OCI-LY7 (cell line): ENCODE measurements around the gene UGT2B28. TPM values are rescaled to one million over a fixed set of nuclear protein-coding genes. Genes with fewer than 3 reads are reported as not detected.
"Not testable (repeated sequence)": the region's sequence is repeated elsewhere in the genome, so short reads cannot be mapped to it uniquely, and the experiment has no call there.

Source experiments
- BruUV-seq: library from RNA; stranded (reverse); fragments of 400-500 nt; replicated peaks from 2 replicates; lab custom pipeline; 2021; lab: Mats Ljungman, UMichigan
- CTCF ChIA-PET: fragments of 300-600 bp; sonication (Branson Sonifier 250); formaldehyde crosslinking; loops from one replicate; lab custom pipeline; 2022; ENCODE audit warnings: antibody characterized with exemption; ENCODE audit not compliant: unreplicated experiment; lab: Charles Lee
- POLR2A ChIA-PET: fragments of 300-600 bp; sonication (Branson Sonifier 250); formaldehyde crosslinking; loops from one replicate; lab custom pipeline; 2022; ENCODE audit warnings: antibody characterized with exemption; lab: Charles Lee
- DNase-seq: peaks from one replicate; pipeline ENCODE4 v3.0.0-alpha.2; 2015; ENCODE audit warnings: low spot score
- H2AFZ ChIP-seq: fragments of 200-600 bp; sonication (generic), shearing (Covaris generic); 2 replicates; pipeline ENCODE4 v1.6.1; 2014; ENCODE audit warnings: mild to moderate bottlenecking, antibody characterized with exemption, low read length, moderate library complexity
- H3K27ac ChIP-seq: fragments of 200-600 bp; sonication (generic); 2 replicates; pipeline ENCODE4 v1.5.1; 2014; ENCODE audit warnings: mixed run types, low read depth, mild to moderate bottlenecking, moderate library complexity, low read length, inconsistent platforms; ENCODE audit not compliant: poor library complexity, severe bottlenecking
- H3K36me3 ChIP-seq: fragments of 200-600 bp; sonication (generic); 2 replicates; pipeline ENCODE4 v1.6.1; 2014; ENCODE audit warnings: mild to moderate bottlenecking, antibody characterized with exemption, low read length, moderate library complexity, mixed read lengths; ENCODE audit not compliant: insufficient read depth
- H3K4me1 ChIP-seq: fragments of 200-600 bp; sonication (generic); 2 replicates; pipeline ENCODE4 v1.5.1; 2014; ENCODE audit warnings: mild to moderate bottlenecking, low read length; ENCODE audit not compliant: insufficient read depth, poor library complexity, severe bottlenecking
- H3K4me2 ChIP-seq: fragments of 200-600 bp; sonication (generic); 2 replicates; pipeline ENCODE4 v1.6.1; 2014; ENCODE audit warnings: mild to moderate bottlenecking, low read length
- H3K4me3 ChIP-seq: fragments of 200-600 bp; sonication (generic); 2 replicates; pipeline ENCODE4 v1.5.1; 2014; ENCODE audit warnings: mild to moderate bottlenecking, low read depth, low read length; ENCODE audit not compliant: poor library complexity, severe bottlenecking
- H3K79me2 ChIP-seq: fragments of 200-600 bp; sonication (generic); 2 replicates; pipeline ENCODE4 v1.6.1; 2016; ENCODE audit warnings: low read depth, mild to moderate bottlenecking, low read length, moderate library complexity, mixed read lengths; ENCODE audit not compliant: insufficient read depth
- H3K9me2 ChIP-seq: fragments of 200-600 bp; sonication (generic); 2 replicates; pipeline ENCODE4 v1.6.1; 2016; ENCODE audit warnings: mild to moderate bottlenecking, low read length, mixed read lengths; ENCODE audit not compliant: insufficient read depth
- H3K9me3 ChIP-seq: fragments of 200-600 bp; sonication (generic); 2 replicates; pipeline ENCODE4 v1.6.1; 2014; ENCODE audit warnings: mild to moderate bottlenecking, mixed run types, low read length, mixed read lengths
- H4K20me1 ChIP-seq: fragments of 200-600 bp; sonication (generic); 2 replicates; pipeline ENCODE4 v1.6.1; 2014; ENCODE audit warnings: mild to moderate bottlenecking, antibody characterized with exemption, low read length, moderate library complexity, mixed read lengths; ENCODE audit not compliant: insufficient read depth
- intact Hi-C: fragments of 100-400 bp; cut with micrococcal nuclease; formaldehyde crosslinking; loops from one replicate; pipeline ENCODE4 v1.10.0; 2022; ENCODE audit not compliant: unreplicated experiment
- total RNA-seq, 2 experiments: library from RNA; depleted of rRNA in 1 of 2; stranded (reverse); fragments of >200 nt in 1 of 2; shearing (Covaris generic) in 1 of 2; gene quantifications; 2 replicates each; pipeline ENCODE4 v1.2.3, GENCODE V29; 2014 to 2022

Gene UGT2B28
- total RNA-seq, 2 experiments from 2014 or later: not detected

DNA sequence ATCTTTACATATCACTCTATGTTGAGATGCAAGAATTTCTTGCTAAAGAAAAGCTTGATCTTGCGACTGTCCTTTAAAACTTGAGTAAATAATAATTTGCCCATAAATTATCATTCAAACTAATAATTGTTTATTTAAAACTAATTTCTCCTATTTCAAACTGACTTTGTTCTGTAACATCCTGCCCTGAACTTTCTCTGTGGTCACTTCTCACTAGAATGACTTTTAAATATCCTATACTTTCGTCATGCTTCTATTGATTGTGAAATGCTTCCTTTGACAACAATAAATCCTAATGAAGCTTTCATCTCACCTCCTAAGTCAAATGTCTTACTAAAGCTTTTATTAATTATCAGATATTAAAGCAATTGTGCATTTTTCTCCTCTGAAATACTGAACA is 38.5 kb upstream of the UGT2B28 start:
- H2AFZ ChIP-seq, DNase-seq, CTCF ChIA-PET, H4K20me1 ChIP-seq, H3K79me2 ChIP-seq, H3K27ac ChIP-seq, H3K9me3 ChIP-seq, H3K9me2 ChIP-seq, H3K4me3 ChIP-seq, BruUV-seq, H3K36me3 ChIP-seq, H3K4me1 ChIP-seq, POLR2A ChIA-PET, H3K4me2 ChIP-seq: not testable (repeated sequence)
- intact Hi-C loops: loop anchor here (5.0 kb wide), 1 partner anchor 66 kb away; no protein-coding TSS in a partner anchor

DNA sequence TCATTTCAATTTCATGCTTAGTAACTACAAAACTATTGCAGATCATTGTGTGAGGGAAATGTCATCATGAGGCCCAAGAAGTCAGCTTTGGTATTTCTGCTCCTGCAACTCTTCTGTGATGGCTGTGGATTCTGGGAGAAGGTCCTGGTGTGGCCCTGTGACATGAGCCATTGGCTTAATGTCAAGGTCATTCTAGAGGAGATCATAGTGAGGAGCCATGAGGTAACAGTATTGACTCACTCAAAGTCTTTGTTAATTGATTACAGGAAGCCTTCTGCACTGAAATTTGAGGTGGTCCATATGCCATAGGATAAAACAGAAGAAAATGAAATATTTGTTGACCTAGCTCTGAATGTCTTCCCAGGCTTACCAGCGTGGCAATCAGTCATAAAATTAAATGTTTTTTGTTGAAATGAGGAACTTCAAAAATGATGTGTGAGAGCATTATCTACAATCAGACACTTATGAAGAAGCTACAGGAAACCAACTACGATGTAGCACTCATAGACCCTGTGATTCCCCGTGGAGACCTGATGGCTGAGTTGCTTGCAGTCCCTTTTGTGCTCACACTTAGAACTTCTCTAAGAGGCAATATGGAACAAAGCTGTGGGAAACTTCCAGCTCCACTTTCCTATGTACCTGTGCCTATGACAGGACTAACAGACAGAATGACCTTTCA is 37.6 kb upstream of the UGT2B28 start:
- H3K79me2 ChIP-seq, H3K9me2 ChIP-seq, H3K36me3 ChIP-seq, CTCF ChIA-PET, BruUV-seq, DNase-seq, H2AFZ ChIP-seq, H3K9me3 ChIP-seq, POLR2A ChIA-PET, H4K20me1 ChIP-seq, H3K4me2 ChIP-seq, H3K4me1 ChIP-seq, H3K27ac ChIP-seq, H3K4me3 ChIP-seq: not testable (repeated sequence)
- intact Hi-C loops: loop anchor here (5.0 kb wide), 1 partner anchor 65 kb away; no protein-coding TSS in a partner anchor

DNA sequence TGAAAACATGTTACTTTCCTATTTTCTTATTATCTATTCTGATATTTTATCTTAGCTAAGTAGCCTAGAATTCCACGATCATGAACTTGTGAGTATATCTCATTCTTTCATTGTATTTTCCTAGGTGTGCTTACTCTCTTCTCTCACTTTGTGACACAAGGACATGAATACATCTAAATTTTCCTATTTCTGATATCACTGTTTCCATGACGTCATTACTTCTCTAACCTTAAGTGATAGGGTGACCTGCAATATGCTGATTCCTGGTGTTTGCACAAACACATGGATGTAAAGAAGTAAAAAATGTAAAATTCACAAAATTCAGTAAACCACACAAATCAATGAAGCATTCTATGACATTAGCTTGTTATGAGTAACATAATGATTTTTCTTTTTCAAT is 29.4 kb upstream of the UGT2B28 start:
- CTCF ChIA-PET, H3K36me3 ChIP-seq, H4K20me1 ChIP-seq, H3K27ac ChIP-seq, H3K79me2 ChIP-seq, DNase-seq, H3K4me2 ChIP-seq, H3K9me3 ChIP-seq, intact Hi-C loops, H2AFZ ChIP-seq, H3K4me3 ChIP-seq, H3K9me2 ChIP-seq, BruUV-seq, H3K4me1 ChIP-seq, POLR2A ChIA-PET: not testable (repeated sequence)

DNA sequence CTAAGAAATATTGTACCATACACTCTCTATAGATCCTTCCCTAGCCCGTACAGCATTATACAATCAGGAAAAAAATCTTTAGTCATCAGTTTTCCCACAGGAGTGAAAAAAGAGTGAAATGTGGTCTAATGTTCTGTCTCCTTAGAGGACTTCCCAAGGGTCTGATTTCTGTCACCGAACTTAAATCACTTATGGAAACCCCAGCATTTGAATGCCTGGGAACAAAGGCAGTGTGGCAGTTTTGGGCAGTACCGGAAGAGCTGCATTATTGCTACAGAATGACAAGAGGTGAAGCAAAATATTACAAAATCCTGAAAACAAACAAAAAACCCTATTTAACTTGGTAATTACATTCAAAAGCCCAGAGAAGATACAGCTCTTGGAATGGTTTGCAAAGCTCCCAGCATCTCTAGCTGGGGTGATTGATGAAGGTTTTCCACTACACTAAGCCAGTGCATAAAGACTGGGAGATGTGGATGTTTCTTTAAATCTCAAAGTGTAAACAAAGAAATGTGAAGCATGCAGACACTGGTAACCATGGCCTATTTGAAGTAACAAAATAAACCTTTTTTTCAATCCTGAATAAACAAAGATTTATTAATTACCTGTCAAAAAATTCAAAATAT is 27.0 kb upstream of the UGT2B28 start:
- CTCF ChIA-PET, H3K9me2 ChIP-seq, H2AFZ ChIP-seq, DNase-seq, H3K79me2 ChIP-seq, H3K36me3 ChIP-seq, H3K4me1 ChIP-seq, intact Hi-C loops, H3K9me3 ChIP-seq, POLR2A ChIA-PET, H3K27ac ChIP-seq, BruUV-seq, H3K4me3 ChIP-seq, H3K4me2 ChIP-seq, H4K20me1 ChIP-seq: not testable (repeated sequence)

DNA sequence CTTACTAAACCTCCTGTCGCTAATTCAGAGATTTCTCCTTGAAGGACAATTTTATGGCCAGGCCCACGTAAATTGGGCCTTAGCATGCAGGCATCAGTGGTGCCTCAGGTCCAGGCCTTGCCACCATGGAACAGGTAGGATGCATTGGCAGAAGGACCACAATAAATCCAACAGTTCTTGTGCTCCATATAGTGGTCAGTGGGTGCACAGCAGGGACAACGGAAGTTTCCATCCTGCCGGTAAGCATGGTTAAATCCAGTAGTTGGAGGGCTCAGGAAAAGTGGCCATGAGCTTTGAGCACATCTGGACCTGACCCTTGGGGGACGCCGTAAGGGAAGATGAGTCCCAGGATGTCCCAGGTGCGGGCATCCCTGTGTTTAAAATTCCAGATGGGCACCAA is 11.7 kb upstream of the UGT2B28 start:
- DNase-seq, H3K9me2 ChIP-seq, H3K4me3 ChIP-seq, H3K4me2 ChIP-seq, BruUV-seq, H3K36me3 ChIP-seq, H3K9me3 ChIP-seq, H3K27ac ChIP-seq, H3K79me2 ChIP-seq, H2AFZ ChIP-seq, H3K4me1 ChIP-seq, H4K20me1 ChIP-seq, POLR2A ChIA-PET, CTCF ChIA-PET, intact Hi-C loops: not testable (repeated sequence)

DNA sequence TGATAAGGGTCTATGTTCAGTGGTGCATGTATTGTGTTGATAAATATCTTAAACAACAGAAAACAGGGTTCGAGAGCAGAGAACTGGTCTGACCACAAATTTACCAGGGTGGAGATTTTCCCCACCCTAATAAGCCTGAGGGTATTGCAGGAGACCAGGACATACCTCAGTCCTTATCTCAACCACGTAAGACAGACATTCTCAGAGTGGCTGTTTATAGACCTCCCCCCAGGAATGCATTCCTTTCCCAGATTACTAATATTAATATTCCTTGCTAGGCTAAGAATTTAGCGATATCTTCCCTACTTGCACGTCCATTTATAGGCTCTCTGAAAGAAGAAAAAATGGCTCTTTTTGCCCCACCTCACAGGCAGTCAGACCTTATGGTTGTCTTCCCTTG is 16.1 kb downstream of the UGT2B28 start:
- H3K27ac ChIP-seq, H3K4me1 ChIP-seq, H2AFZ ChIP-seq, H3K9me2 ChIP-seq, DNase-seq, BruUV-seq, POLR2A ChIA-PET, CTCF ChIA-PET, intact Hi-C loops, H3K4me2 ChIP-seq, H4K20me1 ChIP-seq, H3K36me3 ChIP-seq, H3K79me2 ChIP-seq, H3K4me3 ChIP-seq, H3K9me3 ChIP-seq: not testable (repeated sequence)
